OCI-LY1 (cell line): ENCODE data around the gene RGS10.

Source experiments
- H2AFZ ChIP-seq: fragments of 200-600 bp; sonication (generic), shearing (Covaris generic); 2 replicates; pipeline ENCODE4 v1.6.0; 2014; ENCODE audit warnings: antibody characterized with exemption, mild to moderate bottlenecking, low read length
- H3F3A ChIP-seq: fragments of 200-600 bp; sonication (generic), shearing (Covaris generic); 2 replicates; pipeline ENCODE4 v1.6.0; 2014; ENCODE audit warnings: mild to moderate bottlenecking, antibody characterized with exemption, low read length, moderate library complexity; ENCODE audit not compliant: insufficient read depth
- H3K27ac ChIP-seq: fragments of 200-600 bp; sonication (generic); 2 replicates; pipeline ENCODE4 v1.5.1; 2014; ENCODE audit warnings: low read length, mixed run types, mild to moderate bottlenecking, low read depth; ENCODE audit not compliant: poor library complexity, severe bottlenecking
- H3K27me3 ChIP-seq: fragments of 200-600 bp; sonication (generic); 2 replicates; pipeline ENCODE4 v1.6.0; 2014; ENCODE audit warnings: antibody characterized with exemption, mild to moderate bottlenecking, low read length, moderate library complexity; ENCODE audit not compliant: insufficient read depth
- H3K36me3 ChIP-seq: fragments of 200-600 bp; sonication (generic); 2 replicates; pipeline ENCODE4 v1.6.1; 2014; ENCODE audit warnings: mild to moderate bottlenecking, antibody characterized with exemption, low read length, moderate library complexity, mixed read lengths; ENCODE audit not compliant: insufficient read depth
- H3K4me1 ChIP-seq: fragments of 200-600 bp; sonication (generic); 2 replicates; pipeline ENCODE4 v1.5.1; 2014; ENCODE audit warnings: mild to moderate bottlenecking, low read length, moderate library complexity; ENCODE audit not compliant: insufficient read depth, severe bottlenecking
- H3K4me2 ChIP-seq: fragments of 200-600 bp; sonication (generic), shearing (Covaris generic); 2 replicates; pipeline ENCODE4 v1.6.1; 2014; ENCODE audit warnings: low read length
- H3K4me3 ChIP-seq: fragments of 200-600 bp; sonication (generic); 2 replicates; pipeline ENCODE4 v1.5.1; 2014; ENCODE audit warnings: low read length, low read depth, mild to moderate bottlenecking, mixed read lengths; ENCODE audit not compliant: poor library complexity, severe bottlenecking
- H3K79me2 ChIP-seq: fragments of 200-600 bp; shearing (Covaris generic); 2 replicates; pipeline ENCODE4 v1.6.1; 2016; ENCODE audit warnings: mixed run types, low read length, mixed read lengths; ENCODE audit not compliant: insufficient read depth
- H3K9ac ChIP-seq: fragments of 200-600 bp; sonication (generic), shearing (Covaris generic); 2 replicates; pipeline ENCODE4 v1.6.1; 2014; ENCODE audit warnings: mild to moderate bottlenecking, low read length, mixed read lengths
- H3K9me2 ChIP-seq: fragments of 200-600 bp; sonication (generic), shearing (Covaris generic); 2 replicates; pipeline ENCODE4 v1.6.1; 2014; ENCODE audit warnings: low read depth, mild to moderate bottlenecking, low read length, mixed read lengths
- H3K9me3 ChIP-seq: fragments of 200-600 bp; shearing (Covaris generic); 2 replicates; pipeline ENCODE4 v1.6.1; 2014; ENCODE audit warnings: low read length, mixed read lengths
- H4K20me1 ChIP-seq: fragments of 200-600 bp; sonication (generic), shearing (Covaris generic); 2 replicates; pipeline ENCODE4 v1.6.0; 2016; ENCODE audit warnings: mild to moderate bottlenecking, low read length; ENCODE audit not compliant: insufficient read depth
- EZH2 ChIP-seq: fragments of 200-600 bp; sonication (generic), shearing (Covaris generic); IDR thresholded peaks from 2 replicates; pipeline ENCODE4 v1.8.0; 2017; ENCODE audit warnings: borderline replicate concordance, mixed run types, mild to moderate bottlenecking, antibody characterized with exemption, low read length, moderate library complexity, mixed read lengths
- TF ChIP-seq, protein P1 (sequence below): fragments of 200-600 bp; sonication (generic), shearing (Covaris generic); IDR thresholded peaks from 2 replicates; pipeline ENCODE4 v1.5.1; 2017; ENCODE audit warnings: mild to moderate bottlenecking, antibody characterized with exemption, low read length, moderate library complexity, mixed read lengths

RGS10 gene

DNA sequence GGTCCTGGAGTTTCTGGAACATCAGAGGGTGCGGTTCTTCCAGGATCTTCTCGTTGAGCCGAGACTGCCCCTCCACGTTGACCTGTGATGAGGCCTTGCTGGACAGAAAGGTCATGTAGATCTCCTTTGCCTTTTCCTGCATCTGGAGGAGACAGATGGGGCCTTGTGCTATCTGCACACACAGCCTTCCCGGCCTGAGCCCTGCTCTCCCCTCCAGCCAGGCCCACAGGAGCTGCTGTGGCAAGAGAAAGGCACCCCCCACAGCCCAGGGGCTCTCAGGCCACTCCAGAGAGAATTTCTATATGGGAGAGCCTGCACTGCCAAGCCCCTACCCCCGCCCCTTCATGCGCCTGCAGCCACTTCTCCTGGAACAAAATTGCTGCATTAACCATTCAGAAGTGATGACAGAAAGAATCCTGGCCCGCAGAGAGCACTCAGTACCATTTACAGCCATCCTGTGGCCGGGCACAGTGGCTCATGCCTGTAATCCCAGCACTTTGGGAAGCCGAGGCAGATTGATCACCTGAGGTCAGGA is 26.9 kb downstream of the RGS10 start:
- Histone ChIP-seq H3K4me2 (no peak overlapping the region), H3K27me3 (peaks cover 4% of the 10 kb centered on the region; the same call in 1 of the 2 replicates), H3K36me3 (no peaks in the 10 kb centered on the region), H3K4me1 (peaks cover 23% of the 10 kb centered on the region), H3F3A (no peaks in the 10 kb centered on the region), H3K79me2 (no peaks in the 10 kb centered on the region), H4K20me1 (no peaks in the 10 kb centered on the region), H3K4me3 (no peak overlapping the region), H3K9me3 (no peaks in the 10 kb centered on the region), H2AFZ (no peak overlapping the region), H3K27ac (no peak overlapping the region), H3K9me2 (no peaks in the 10 kb centered on the region), H3K9ac (no peak overlapping the region)
- TF ChIP-seq EZH2, result no peak
- TF ChIP-seq, protein P1, sequence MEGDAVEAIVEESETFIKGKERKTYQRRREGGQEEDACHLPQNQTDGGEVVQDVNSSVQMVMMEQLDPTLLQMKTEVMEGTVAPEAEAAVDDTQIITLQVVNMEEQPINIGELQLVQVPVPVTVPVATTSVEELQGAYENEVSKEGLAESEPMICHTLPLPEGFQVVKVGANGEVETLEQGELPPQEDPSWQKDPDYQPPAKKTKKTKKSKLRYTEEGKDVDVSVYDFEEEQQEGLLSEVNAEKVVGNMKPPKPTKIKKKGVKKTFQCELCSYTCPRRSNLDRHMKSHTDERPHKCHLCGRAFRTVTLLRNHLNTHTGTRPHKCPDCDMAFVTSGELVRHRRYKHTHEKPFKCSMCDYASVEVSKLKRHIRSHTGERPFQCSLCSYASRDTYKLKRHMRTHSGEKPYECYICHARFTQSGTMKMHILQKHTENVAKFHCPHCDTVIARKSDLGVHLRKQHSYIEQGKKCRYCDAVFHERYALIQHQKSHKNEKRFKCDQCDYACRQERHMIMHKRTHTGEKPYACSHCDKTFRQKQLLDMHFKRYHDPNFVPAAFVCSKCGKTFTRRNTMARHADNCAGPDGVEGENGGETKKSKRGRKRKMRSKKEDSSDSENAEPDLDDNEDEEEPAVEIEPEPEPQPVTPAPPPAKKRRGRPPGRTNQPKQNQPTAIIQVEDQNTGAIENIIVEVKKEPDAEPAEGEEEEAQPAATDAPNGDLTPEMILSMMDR, result no peak

DNA sequence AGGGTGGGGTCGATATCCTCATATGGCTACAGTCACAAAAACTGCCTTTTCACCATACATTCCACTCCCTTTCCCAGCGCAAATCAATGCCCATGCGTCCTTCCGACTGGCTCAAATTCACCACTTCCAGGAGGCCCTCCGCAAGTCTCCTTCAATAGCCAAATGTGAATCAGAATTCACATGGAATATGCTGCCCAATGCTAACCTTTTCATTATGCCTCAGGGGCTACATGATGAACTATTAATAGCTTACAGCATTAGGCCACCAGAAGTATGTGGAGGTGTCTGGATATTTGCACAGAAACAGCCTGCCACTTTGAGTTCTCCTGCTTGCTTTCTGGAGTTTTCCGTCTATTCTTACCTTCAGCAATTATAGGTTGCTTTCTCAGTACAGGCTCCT is 27.7 kb downstream of the RGS10 start:
- no peaks in the 10 kb centered on the region for H3K36me3 ChIP-seq
- H3K27me3 ChIP-seq, result peaks cover 4% of the 10 kb centered on the region; the same call in 1 of the 2 replicates
- no peak overlapping the region for H3K4me3 ChIP-seq
- H3K4me2 ChIP-seq, result no peak overlapping the region
- no peak overlapping the region for H2AFZ ChIP-seq
- no peaks in the 10 kb centered on the region for H3K9me2 ChIP-seq
- no peaks in the 10 kb centered on the region for H3K79me2 ChIP-seq
- no peaks in the 10 kb centered on the region for H3F3A ChIP-seq
- H3K9me3 ChIP-seq, result no peaks in the 10 kb centered on the region
- TF ChIP-seq, protein P1, result no peak
- no peak for TF ChIP-seq EZH2
- H3K9ac ChIP-seq, result no peak overlapping the region
- peaks cover 23% of the 10 kb centered on the region for H3K4me1 ChIP-seq
- no peaks in the 10 kb centered on the region for H4K20me1 ChIP-seq
- no peak overlapping the region for H3K27ac ChIP-seq

DNA sequence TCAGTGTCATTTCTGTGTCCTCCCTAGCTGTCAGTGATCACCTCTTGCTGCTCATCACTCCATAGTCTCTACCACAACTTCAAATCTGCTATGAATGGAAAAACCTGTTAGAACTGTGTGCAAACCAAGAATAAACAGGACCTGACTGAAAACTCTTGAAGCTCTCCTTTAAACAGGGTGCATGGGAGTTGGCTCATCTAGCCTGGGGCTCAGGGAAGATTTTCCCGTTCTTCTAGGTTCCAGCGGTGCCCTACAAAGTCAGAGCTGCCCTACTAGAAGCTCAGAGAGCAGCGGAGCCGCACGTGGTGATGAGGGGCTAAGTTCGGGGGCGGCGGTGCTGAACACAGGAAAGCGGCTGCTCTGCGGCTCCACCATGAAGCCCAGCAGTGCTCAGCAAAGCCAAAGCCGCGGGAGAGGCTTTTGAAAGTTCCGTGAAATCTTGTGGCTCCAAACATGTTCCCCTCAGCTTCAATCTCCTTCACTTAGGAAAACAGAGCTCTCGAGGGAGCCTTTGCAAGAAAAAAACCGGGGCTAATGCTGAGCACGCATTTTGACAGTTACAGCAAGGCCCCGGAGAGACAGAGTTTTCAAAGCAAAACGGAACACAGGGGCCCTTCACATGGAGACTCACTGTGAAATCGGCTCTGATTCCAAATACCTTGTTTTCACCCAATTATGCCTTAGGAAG is 30.5 kb downstream of the RGS10 start:
- Histone ChIP-seq H3K79me2 (no peaks in the 10 kb centered on the region), H3K36me3 (no peaks in the 10 kb centered on the region), H3K9me3 (no peaks in the 10 kb centered on the region), H4K20me1 (no peaks in the 10 kb centered on the region), H3K27ac (no peak overlapping the region), H3K4me3 (no peak overlapping the region), H2AFZ (no peak overlapping the region), H3K4me1 (peaks cover 9% of the 10 kb centered on the region), H3K4me2 (no peak overlapping the region), H3F3A (no peaks in the 10 kb centered on the region), H3K9ac (no peak overlapping the region), H3K9me2 (no peaks in the 10 kb centered on the region), H3K27me3 (peaks cover 4% of the 10 kb centered on the region; the same call in 1 of the 2 replicates)
- no peak for TF ChIP-seq EZH2
- TF ChIP-seq, protein P1, result no peak
